NCI-H1105 (cell line): Measurements from ENCODE around the gene RPS5.
"Not testable (repeated sequence)": the region's sequence is repeated elsewhere in the genome, so short reads cannot be mapped to it uniquely, and the experiment has no call there.

Experiments
- DNase-seq: peaks from one replicate; lab custom pipeline; 2025; lab: John Stamatoyannopoulos, UW

Gene RPS5

DNA sequence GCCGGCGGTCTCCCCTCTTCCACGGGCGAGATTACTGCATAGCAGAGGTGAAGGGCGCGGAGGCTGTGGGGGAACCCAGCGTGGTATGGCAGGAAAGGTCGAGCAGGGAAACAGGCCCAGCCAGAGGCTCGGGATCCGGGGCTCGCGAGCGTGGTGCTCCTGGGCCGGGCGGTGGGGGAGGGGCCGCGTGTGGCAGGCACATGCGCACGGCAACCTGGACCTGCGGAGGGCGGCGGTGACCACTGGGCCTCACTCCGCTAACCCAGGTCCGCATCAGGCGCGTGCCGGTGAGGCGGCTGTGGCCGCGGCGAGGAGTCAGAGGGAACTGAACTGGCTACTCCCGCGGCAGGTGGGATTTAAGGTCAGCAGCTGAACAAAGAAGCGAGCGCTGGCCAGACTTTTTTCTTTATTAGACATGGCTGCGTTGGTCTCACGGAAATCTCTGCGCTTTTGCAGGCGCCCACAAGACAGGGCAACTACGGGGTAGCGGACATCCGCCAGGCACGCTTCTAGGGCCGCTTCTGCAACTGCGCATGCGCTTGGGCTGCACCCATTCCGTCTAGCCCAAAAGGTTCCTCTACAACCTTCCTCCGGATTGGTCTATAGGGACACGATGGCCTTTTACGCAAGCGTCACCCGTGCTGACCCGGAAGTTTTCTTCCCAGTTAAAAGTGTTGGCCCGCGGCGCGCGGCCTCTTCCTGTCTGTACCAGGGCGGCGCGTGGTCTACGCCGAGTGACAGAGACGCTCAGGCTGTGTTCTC is at the start of gene RPS5:
Gene RPS5, plus strand, starts transcription at position 694 of the 762 bp plus-strand sequence. CDS start 869 bp downstream, outside the sequence.
- DNase-seq = peak; percentile 93

DNA sequence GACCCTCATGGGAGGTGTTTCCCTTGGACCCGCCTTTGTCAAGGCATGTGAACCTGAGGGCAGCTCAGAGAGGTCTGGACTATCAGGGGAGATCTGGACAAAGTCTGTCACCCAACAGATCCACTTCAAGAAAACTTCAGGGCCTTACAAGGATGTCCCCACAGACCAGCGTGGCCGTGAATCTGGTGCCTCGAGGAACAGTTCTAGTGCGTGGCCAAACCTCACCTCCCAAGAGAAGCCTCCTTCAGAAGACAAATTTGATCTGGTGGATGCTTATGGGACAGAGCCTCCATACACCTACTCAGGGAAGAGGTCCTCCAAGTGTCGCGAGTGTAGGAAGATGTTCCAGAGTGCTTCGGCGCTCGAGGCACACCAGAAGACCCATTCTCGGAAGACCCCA is 48.7 kb upstream of the RPS5 start:
- no peak for DNase-seq

- DNase-seq = no peak
Observed at GRCh38 chr19:58338825-58339558, 48.1 kb upstream of the RPS5 start.

DNA sequence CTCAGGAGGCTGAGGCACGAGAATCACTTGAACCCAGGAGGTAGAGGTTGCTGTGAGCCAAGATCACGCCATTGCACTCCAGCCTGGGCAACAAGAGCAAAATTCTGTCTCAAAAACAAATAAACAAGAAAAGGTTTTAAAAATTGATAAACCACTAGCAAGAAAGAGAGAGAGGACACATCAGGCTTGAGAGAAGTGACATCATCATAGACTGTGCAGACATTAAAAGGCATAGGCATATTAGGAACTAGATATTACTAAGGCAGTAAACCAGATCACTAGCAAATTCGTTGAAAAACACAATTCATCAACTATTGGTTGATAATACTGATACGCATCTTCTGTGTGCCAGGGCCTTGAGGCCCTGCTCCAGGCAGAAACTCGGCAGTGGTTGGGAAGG is 41.5 kb upstream of the RPS5 start:
- no peak for DNase-seq

DNA sequence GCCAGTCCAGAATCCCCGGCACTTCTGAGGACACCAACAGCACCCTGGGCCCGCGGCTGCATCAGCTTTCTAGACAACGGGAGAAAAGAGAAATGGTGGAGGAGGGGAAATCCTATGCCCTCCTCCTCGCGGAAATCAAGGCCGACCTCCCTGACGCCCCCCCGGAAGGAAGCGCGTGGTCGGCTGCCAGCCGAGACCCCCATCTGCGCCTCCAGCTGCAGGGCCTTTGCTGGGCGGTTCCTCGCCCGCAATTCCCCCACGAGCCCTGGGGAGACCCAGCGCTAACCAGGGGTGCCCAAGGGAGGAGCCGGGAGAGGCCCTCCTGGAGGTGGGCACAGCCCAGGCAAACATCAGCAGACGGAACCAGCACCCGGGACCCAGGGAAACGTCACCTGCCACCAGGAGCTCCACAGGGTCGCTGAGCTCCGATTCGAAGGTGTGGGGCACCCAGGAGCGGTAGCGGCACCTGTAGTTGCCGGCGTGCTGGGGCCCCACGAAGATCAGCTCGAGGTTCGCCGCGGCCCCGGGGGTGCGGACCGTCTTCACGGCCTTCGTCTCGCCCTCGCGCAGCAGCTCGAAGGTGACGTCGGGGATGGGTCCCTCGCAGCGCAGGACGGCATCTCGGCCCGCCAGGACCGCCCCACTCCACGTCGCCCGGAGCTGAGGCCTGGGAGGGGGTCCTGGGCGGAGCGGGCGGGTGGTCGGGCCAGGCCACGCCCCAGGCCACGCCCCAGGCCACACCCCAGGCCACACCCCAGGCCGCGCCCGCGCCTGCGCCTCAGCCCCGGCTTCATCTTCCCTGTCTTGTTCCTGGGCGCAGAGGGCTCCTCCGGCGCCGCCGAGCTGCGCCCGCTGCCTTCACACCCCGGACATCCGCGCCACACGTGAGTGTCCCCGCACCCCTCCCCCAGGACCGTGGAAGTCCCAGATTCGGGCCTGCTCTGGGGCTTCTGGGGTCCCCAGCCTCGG is 39.8 kb upstream of the RPS5 start:
- DNase-seq = peak; percentile 15

DNA sequence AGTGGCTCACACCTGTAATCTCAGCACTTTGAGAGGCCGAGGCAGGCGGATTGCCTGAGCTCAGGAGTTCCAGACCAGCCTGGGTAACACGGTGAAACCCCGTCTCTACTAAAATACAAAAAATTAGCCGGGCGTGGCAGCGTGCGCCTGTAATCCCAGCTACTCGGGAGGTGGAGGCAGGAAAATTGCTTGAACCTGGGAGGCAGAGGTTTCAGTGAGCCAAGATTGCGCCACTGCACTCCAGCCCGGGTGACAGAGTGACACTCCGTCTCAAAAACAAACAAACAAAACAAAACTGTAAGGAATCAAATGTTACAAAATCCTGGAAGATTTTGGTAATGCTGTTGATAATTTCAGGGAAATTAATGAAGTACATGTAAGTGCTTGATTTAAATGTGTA is 39.0 kb upstream of the RPS5 start:
- not testable (repeated sequence) for DNase-seq

GRCh38 chr19:58349590-58349989 is 37.5 kb upstream of the RPS5 start:
- no peak for DNase-seq

DNA sequence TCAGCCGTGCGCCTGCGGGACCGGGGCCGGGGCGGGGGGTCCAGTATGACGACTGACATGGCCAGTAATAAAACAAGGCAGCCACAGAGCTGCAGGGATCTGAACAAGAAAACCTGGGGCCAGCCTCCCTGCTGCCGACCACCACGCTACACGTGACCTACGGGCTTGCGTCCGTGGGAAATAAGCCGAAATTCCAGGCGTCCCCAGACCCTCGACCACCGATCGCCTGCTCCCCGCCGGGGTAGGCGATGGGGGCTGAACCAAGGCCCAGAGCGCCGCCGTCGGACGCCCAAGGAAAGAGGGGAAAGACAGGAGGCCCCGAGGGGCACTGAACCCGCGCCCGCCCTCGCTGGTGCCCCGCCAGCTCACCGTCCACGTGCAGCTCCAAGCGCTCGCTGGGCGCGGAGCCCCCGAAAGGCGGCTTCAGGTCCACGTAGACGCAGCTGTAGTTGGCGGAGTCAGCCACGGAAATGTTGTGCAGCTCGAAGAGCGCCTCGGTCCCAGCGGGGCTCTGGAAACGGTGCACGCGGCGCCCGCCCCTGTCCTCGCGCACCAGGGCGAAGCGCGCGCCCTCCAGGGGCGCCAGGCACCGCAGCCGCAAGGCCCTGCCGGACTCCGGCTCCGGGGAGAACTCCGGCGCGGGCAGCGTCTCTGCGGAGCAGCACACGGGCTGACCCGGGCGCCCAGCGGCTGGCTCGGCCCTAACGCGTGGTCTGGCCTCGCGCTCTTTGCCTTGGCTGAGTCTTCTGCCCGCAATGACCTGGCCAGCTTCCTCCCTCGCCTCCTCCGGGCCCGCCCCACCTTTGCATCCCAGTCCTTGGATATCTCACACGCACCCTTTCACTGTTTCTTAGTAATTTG is 36.8 kb upstream of the RPS5 start:
- no peak for DNase-seq

DNA sequence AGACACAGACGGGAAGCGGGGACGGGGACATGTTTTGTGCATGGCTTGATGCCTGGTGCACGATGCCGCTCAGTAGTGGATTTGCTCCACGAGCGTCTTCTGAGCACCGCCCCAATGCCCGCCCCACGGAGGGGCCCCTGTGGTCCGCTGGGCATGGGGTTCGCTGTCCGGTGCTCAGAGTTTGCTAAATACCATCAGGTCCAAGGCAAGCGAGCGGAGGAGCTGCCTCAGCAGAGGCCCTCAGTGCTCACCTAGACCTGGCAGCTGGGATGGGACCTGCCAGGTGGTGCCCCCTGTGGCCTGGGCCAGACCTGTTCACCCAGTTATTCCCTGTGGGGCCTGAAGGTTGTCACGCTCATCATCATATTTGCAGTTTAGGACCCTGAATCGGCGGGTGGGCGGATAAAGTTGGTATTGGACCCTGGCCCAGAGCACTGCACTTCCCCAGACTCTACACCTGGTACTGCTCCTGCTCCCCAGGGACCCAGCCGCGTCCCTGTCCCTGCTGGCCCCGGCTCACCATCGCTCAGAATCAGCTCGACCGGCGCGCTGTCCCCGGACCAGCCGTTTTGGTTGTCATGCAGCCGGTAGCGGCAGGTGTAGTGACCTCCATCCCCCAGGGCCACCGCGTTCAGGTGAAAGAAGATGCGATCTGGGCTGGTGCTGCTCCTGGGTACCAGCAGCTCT is 36.1 kb upstream of the RPS5 start:
- no peak for DNase-seq

- no peak for DNase-seq
Observed at GRCh38 chr19:58351558-58351878, 35.6 kb upstream of the RPS5 start.

DNA sequence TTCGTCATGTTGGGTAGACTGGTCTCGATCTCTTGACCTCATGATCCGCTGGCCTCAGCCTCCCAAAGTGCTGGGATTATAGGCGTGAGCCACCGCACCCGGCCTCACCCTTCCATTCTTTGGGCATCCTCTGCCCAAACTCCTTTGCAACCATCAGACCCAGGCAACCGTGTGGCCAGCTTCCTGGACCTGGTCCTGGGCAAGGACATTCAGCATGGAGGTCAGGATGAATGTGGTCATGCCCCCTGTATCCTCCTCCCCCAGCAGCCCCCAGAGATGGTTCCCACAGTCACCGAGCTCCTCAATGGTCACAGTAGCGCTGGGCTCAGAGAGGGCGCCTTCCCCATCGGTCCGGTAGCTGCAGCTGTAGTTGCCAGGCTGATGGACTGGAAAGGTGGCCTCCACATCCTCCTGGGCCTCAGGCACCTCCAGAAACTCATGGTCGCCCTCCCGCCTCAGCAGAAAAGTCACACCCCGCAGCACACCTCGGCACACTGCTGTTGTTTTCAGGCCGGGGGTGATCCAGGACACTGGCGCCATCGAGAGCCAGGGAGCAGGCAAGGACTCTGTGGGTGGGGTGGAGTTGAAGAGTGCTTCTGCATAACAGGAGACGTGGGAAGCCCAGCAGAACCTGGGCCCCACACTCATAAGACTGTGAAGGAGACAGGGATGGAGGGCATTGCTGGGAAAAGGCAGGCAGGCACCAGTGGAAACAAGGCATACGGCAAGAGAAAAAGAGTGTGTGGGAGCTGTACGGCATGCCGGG is 34.9 kb upstream of the RPS5 start:
- DNase-seq = no peak

DNA sequence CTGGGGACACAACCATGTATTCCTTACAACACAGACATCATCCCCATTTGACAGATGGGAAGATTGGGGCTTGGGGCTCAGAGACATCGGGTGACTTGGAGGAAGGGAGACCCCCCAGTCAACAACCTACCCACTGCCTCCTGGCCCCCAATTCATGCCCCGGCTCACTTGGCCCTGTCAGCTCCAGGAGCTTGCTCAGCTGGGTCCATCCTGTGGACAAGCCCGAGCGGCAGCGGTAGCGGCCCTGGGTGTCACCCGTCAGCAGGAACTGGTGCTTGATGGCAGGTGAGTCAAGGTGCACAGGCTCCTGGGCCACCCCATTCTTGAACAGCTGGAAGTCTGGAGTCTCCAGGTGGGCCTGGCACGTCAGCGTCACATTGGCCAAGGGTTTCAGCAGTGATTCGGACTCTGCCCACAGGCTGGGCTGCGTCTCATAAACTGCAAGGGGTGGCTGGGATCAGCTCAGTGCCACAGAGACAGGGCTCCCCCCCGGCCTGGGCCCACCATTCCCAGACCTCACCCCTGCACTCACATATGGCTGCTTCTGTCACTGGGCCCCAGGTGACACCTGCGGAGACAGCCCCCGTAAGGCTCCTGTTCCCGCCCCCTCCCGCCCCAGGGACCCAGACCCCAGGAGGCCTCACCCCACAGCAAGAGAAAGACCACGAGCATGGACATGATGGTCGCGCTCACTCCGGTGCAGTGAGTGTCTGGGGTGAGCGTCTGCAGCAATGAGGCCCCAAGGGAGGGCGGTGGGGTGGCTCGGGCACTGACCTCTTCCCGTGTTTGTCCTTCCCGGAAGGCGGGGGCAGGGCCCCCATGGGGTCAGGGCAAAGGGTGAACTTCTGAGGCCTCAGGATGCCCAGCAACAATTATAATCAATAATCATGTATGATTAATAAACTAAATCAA is 34.1 kb upstream of the RPS5 start, which contains the start of gene A1BG:
Gene A1BG, minus strand, starts transcription at position 733 of the 912 bp plus-strand sequence. Its CDS starts 55 bp downstream, at position 678.
- no peak for DNase-seq

GRCh38 chr19:58353717-58354477 is 33.2 kb upstream of the RPS5 start:
- DNase-seq = no peak

- DNase-seq = no peak
Observed at GRCh38 chr19:58354478-58355030, 32.5 kb upstream of the RPS5 start.

DNA sequence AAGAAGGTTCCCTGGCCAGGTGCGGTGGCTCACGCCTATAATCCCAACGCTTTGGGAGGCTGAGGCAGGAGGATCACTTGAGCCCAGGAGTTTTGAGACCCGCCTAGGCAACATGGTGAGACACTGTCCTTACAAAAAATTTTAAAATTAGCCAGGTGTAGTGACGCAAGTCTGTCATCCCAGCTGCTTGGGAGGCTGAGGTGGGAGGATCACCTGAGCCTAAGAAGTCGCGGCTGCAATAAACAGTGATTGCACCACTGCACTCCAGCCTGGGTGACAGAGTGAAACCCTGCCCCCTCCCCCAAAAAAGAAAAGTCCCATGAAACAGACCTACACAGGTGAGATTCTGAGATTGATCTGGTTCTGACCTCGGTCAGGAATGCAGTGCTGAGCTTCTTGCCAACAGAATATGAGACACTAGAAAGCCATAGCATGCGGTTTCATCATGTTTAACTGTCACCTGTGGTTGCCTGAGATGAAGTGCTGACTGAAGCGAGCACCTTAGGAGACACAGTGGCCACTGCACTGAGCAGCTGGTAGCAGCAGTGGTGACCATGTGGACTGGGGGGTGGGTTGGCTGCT is 31.8 kb upstream of the RPS5 start:
- DNase-seq = no peak

DNA sequence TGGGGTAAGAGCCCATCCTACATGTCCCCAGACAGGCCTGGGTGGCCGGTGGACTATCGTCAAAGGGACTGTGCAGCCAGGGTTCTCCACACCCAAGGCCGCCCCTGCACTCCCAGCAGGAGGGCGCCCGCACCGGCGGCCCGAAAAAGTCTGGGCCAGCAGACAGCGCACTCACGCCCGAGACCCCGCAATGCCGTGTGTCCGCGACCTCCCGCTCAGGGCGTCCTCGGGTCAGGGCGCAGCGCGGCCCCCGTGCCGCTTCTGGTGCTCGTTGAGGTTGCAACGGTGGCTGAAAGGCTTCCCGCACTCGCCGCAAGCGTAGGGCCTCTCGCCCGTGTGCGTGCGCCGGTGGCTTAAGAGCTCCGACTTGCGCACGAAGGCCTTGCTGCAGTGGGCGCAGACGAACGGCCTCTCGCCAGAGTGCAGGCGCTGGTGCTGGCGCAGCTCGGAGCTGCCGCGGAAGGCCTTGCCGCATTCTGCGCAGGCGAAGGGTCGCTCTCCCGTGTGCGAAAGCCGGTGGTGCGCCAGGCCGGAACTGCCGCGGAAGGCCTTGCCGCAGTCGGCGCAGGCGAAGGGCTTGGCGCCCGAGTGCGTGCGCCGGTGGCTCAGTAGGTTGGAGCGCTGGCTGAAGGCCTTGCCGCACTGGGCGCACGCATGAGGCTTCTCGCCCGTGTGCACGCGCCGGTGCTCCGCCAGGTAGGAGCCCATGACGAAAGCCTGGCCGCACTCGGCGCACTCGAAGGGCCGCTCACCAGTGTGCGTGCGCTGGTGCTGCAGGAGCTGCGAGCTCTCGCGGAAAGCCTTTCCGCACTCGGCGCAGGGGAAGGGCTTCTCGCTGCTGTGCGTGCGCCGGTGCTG is 30.9 kb upstream of the RPS5 start:
- no peak for DNase-seq
